ENCODE data around the gene RSL1D1. TPM values are rescaled to one million over a fixed set of nuclear protein-coding genes. Genes with fewer than 3 reads are reported as not detected.

The RSL1D1 gene
- total and polyA plus RNA-seq, 11 donors = 38.3 to 125 (median 88.1) TPM

GRCh38 chr16:11848842-11849241 lies 2.5 kb downstream of the RSL1D1 start:
- WGBS, 4 donors = 89 to 96% (median 93%) methylated on average over 3 of the region's 3 CpGs
- intact Hi-C loops (cut with DNase I) = loop anchor here in 1 of 10 donors (10.0 kb wide), 1 partner anchor 104 kb away; the partner anchor contains the start of gene TXNDC11
- Histone ChIP-seq H3K4me3 (no peak overlapping the region), H3K9me3 (no peaks in the 10 kb centered on the region), H3K4me1 (peaks cover 0 to 39% (median 28%) of the 10 kb centered on the region in 12 donors), H3K27me3 (no peaks in the 10 kb centered on the region), H3K36me3 (peaks cover 0 to 62% (median 57%) of the 10 kb centered on the region in 9 donors), H3K27ac (no peak overlapping the region)
- TF ChIP-seq POLR2A (IDR thresholded peaks at IDR 0.05) = no peak
- TF ChIP-seq, protein P1, sequence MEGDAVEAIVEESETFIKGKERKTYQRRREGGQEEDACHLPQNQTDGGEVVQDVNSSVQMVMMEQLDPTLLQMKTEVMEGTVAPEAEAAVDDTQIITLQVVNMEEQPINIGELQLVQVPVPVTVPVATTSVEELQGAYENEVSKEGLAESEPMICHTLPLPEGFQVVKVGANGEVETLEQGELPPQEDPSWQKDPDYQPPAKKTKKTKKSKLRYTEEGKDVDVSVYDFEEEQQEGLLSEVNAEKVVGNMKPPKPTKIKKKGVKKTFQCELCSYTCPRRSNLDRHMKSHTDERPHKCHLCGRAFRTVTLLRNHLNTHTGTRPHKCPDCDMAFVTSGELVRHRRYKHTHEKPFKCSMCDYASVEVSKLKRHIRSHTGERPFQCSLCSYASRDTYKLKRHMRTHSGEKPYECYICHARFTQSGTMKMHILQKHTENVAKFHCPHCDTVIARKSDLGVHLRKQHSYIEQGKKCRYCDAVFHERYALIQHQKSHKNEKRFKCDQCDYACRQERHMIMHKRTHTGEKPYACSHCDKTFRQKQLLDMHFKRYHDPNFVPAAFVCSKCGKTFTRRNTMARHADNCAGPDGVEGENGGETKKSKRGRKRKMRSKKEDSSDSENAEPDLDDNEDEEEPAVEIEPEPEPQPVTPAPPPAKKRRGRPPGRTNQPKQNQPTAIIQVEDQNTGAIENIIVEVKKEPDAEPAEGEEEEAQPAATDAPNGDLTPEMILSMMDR (IDR thresholded peaks at IDR 0.05) = no peak
- DNase-seq (no peak), ATAC-seq (no peak)

- DNase-seq (no peak), ATAC-seq (no peak)
- Histone ChIP-seq H3K27ac (no peak overlapping the region), H3K4me1 (peaks cover 0 to 13% (median 6%) of the 10 kb centered on the region in 12 donors), H3K9me3 (no peaks in the 10 kb centered on the region), H3K36me3 (peaks cover 2 to 100% (median 97%) of the 10 kb centered on the region in 9 donors), H3K27me3 (no peaks in the 10 kb centered on the region), H3K4me3 (no peak overlapping the region)
- TF ChIP-seq, protein P1 (IDR thresholded peaks at IDR 0.05) = no peak
- TF ChIP-seq POLR2A (IDR thresholded peaks at IDR 0.05) = no peak
- intact Hi-C loops (cut with DNase I) = loop anchor here in 1 of 10 donors (10.0 kb wide), 1 partner anchor 100 kb away; the partner anchor contains the start of gene TXNDC11
- 86 to 94% (median 90%) methylated on average over 4 of the region's 4 CpGs for WGBS, 4 donors
These were observed 6.8 kb downstream of the RSL1D1 start for GRCh38 chr16:11844499-11844898.

DNA sequence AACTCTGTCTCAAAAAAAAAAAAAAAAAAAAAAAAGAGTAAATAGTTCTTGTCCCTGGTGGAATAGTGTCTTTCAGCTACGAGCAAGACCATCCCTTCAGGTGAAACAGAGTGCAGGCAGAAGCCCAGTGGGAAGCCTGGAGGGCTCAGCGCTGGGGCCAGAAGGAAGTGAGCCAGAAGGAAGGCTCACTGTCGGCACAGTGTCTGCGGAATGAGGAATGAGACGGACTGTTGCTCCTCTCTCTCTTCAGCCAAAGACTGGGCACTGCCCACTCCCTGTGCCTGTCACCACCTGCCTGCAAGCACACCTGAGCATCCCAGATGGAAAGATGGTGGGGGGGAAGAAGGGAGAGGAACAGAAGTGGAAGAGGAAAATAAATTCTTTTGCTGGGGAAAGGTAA lies 7.5 kb downstream of the RSL1D1 start:
- no peaks in the 10 kb centered on the region for H3K9me3 ChIP-seq
- DNase-seq = no peak
- no peak overlapping the region for H3K27ac ChIP-seq
- no peak overlapping the region for H3K4me3 ChIP-seq
- WGBS, 4 donors = 89 to 95% (median 89%) methylated on average over 5 of the region's 5 CpGs
- no peak for ATAC-seq
- peaks cover 2 to 100% (median 99%) of the 10 kb centered on the region in 9 donors for H3K36me3 ChIP-seq
- H3K27me3 ChIP-seq = no peaks in the 10 kb centered on the region
- TF ChIP-seq, protein P1 (IDR thresholded peaks at IDR 0.05) = no peak
- no peak for TF ChIP-seq POLR2A (IDR thresholded peaks at IDR 0.05)
- intact Hi-C loops (cut with DNase I) = loop anchor here in 1 of 10 donors (10.0 kb wide), 1 partner anchor 99 kb away; the partner anchor contains the start of gene TXNDC11
- peaks cover 0 to 7% (median 1%) of the 10 kb centered on the region in 12 donors for H3K4me1 ChIP-seq

DNA sequence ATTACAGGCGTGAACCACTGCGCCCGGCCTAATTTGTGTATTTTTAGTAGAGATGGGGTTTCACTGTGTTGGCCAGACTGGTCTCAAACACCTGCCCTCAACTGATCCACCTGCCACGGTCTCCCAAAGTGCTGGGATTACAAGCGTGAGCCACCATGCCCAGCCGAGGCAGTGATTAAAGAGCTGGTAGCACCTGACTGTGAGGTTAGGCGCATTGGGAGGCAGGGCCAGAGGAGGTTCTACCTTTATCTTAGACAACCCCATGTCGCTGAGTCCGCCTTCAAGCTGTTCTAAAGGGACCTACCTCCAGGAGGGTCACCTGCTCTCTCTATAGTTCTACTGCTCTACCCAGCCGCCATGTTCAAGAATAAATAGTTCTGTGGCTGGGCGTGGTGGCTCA lies 8.1 kb downstream of the RSL1D1 start:
- Histone ChIP-seq H3K4me1 (peaks cover 0 to under 1% (median 0%) of the 10 kb centered on the region in 12 donors), H3K36me3 (peaks cover 2 to 100% (median 99%) of the 10 kb centered on the region in 9 donors), H3K27ac (no peak overlapping the region), H3K4me3 (no peak overlapping the region), H3K27me3 (no peaks in the 10 kb centered on the region), H3K9me3 (no peaks in the 10 kb centered on the region)
- DNase-seq (no peak), ATAC-seq (no peak)
- intact Hi-C loops (cut with DNase I) = loop anchor here in 1 of 10 donors (10.0 kb wide), 1 partner anchor 98 kb away; the partner anchor contains the start of gene TXNDC11
- TF ChIP-seq POLR2A (IDR thresholded peaks at IDR 0.05) = no peak
- TF ChIP-seq, protein P1 (IDR thresholded peaks at IDR 0.05) = no peak
- WGBS, 4 donors = 96 to 100% (median 97%) methylated on average over 6 to 11 of the region's 11 CpGs

All from heart left ventricle (tissue), 16 donors.